NCI-H82 treated with DMSO at 0.1 percent for 48 hours (cell line): Measurements from ENCODE around the gene LGR6.
A peak's percentile ranks its signal among the peaks of the same experiment; 100 is the strongest.

Experiments used
- DNase-seq: peaks from one replicate; lab custom pipeline; 2025; ENCODE audit not compliant: unreplicated experiment; lab: John Stamatoyannopoulos, UW

LGR6 gene

DNA sequence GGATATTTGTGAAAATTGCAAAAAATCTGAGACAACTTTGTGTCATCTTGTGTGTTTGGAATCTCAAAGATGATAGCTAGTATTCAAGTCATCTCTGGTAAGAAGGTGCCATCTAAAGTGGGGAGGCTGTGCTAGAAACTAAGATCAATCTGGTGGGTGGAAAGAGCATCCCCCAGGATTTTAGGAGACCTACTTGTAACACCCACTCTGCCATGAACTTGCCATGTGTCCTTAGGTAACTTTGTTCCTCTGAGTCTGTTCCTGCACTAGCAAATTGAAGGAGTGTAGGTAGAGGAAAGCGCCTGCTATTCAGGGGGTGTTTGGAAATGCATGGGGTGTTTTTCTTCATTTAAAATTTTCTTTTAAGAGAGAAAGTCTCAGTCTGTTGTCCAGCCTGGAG is 24.4 kb downstream of the LGR6 start:
- no peak for DNase-seq

GRCh38 chr1:202220733-202221132 is 27.1 kb downstream of the LGR6 start:
- no peak for DNase-seq

DNA sequence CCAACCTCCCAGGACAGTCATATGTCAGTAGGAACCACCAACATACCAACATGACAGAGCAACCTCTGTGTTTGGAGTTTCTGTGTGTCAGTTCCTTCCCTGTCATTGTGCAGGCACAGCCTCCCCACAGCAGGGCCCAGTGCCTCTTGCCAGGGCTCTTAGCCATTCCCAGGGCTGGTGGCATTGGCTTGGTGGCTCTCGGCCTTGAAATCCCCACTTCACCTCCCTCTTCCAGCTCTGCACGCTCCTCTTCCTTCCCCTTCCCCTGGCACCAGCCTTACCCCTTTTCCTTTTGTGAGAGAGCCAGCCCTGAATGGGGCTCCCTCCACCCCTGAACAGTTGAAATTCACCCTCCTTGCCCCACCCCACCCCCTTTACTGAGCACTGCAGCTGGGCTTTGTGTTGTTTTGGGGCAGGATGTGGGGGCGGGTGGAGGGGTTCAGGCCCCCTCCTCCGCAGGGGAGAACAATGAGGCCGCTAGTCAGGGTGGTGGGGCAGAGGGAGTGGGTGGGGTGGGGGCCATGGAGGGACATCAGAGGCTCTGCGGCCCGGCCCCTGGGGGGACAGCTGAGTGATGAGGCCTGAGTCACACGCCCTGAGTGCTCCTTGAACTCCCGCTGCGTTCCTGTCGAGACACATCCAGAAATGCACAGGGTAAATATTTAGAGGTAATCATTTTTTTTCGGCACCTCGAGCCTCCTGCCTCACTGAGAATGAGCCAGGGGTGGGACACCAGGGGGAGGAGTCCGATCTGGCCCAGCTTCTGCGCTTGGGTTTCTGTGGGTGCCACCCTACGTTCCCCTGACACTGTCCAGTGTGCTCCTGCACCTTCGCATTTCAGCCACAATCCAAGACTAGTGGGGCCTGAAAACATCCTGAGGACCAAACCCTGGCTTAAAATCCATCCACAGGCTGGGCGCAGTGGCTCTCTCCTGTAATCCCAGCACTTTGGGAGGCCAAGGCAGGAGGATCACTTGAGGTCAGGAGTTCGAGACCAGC is 28.6 kb downstream of the LGR6 start:
- no peak for DNase-seq

DNA sequence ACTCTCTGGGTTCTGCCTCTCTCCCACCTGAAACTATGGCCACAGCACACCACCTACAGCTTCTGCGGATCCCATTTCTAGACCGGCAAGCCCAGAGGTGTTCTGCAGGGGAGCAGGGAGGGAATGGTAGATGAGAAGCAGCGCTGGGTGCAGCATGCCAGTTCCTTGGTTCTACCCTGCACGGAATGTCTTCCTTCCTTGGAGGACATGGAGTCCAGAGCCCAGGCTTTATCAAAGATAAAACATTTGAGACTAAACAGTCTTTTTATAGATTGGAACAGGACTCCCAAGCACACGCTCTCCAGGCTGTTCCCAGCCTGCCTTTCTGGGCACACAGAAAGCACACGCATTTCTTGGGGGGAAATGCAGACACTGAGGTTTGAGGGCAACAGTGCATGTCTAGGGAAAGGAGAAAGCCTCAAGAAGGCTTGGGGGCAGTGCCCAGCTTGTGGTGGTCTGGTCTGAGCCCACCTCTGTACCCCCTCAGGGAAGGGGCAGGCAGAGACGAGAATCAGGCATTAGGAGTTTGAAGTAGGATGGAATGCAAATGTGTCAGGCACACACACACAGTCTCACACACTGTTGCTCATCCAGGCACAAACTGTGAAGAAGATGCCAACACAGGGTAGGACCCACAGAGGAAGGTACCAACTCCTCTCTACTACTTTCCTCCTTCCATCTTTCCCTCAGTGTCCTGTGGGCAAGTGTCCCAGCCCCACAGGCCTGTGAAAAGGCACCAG is 29.7 kb downstream of the LGR6 start:
- DNase-seq, result no peak

DNA sequence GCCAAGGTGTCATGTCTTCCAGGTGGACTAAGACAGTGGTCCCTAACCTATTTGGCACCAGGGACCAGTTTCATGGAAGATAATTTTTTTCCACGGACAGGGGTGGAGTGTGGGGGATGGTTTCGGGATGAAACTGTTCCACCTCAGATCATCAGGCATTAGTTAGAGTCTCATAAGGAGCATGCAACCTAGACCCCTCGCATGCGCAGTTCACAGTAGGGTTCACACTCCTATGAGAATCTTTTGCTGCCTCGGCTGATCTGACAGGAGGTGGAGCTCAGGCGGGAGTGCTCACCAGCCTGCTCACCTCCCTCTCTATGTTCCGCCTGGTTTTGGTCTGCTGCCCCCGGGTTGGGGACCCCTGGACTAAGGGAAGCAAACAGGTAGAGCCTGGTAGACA is 30.9 kb downstream of the LGR6 start:
- no peak for DNase-seq

- no peak for DNase-seq
Measured at GRCh38 chr1:202225131-202225530, 31.5 kb downstream of the LGR6 start.

DNA sequence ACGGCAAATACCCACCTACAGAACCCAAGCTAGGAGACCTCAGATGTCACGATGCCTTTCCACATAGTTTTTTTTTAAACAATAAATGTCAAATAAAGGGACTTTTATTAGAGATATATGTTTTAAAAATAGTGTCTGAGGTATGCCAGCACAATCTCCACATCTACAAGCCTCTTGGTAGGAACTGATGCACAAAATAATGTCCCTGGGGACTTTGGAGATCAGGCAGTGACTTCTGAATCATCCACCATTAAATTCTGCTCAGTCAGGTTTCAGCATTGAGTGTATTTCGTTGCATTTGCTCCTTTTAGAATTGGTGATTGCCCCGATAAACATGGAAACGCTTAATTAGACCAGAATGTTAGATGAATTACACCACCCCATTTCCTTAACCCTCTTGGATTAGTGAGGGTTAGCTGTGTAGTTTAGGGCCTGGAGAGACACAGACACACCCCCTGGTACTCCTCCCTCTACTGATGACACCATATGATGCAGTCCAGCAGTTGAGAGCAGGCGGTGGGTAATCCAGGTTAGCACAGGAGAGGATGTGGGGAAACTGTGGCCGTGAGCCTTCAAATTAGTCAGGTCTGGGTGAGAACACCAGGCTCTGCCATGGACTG is 33.6 kb downstream of the LGR6 start:
- DNase-seq, result no peak

- no peak for DNase-seq
Measured at GRCh38 chr1:202227997-202228401, 34.4 kb downstream of the LGR6 start.

DNA sequence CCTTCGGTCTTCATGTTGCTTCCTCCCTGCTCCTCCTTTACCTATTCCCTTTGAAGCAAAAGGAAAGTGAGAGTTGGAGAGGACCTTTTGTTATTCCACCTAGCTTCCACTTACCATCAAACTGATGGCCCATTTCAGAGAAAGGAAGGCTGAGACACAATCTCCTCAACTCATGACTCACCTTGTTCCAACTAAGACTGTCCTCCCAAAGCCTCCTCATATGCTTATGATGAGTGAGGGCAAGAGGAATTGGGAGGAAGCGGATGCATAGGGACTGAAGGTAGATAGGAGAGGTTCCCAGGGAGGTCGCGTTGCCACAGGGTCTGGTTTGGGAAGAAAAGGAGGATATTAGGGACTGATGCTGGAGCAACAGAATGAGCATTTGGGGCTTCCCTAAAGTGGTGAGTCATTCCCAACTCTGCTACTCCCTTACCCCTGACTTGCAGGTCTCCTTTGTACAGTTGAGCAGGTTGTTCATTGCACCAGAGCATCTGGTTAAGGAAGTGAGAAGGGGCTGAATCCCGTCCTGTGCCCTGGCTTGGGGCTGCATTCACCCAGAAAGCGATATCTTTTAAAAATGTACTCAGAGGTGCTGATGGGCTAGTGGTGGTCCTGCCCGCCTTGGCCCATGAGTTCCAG is 35.0 kb downstream of the LGR6 start:
- DNase-seq, result no peak

- DNase-seq, result no peak
Measured at GRCh38 chr1:202229376-202229775, 35.8 kb downstream of the LGR6 start.

DNA sequence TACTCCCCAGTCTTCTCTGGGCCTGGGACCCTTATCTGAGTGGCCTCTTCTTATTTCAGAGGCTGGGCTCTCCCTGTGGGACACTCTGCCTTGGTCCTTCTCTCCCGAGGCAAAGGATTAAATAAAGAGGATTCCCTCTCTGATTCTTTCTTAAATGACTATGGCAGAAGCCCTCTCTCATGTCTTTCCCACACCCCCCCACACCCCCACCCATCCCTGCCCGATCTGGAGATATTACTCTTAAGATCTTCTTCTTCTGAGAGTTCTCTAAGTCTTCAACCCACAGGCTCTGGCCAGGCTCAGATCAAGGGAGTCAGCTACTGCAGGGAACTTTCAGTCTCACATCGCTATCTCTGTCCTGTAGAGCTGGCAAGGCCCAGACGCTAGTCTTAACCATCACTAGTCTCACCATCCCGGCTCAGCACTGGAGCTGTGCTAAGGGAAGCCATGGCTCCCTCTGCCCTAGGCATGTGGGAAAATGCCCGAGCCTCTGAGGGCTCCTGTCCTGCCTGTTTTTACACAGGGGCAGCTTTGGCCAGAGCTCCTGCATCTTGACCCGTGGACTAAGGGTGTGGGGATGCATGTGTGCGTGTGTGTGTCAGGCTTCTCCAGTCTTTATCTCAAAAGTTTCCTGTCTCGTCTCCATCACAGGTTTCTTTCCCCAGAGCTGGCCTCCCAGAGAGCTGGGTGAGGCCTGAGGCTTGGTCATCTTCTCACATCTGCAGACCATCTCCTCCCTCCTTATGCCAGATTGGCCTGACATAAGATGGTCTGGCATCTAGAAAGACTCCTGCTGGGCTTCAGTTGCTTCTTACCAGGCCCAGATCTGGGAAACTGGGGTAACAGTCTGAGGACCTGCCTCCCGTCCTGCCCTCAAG is 36.7 kb downstream of the LGR6 start:
- no peak for DNase-seq

DNA sequence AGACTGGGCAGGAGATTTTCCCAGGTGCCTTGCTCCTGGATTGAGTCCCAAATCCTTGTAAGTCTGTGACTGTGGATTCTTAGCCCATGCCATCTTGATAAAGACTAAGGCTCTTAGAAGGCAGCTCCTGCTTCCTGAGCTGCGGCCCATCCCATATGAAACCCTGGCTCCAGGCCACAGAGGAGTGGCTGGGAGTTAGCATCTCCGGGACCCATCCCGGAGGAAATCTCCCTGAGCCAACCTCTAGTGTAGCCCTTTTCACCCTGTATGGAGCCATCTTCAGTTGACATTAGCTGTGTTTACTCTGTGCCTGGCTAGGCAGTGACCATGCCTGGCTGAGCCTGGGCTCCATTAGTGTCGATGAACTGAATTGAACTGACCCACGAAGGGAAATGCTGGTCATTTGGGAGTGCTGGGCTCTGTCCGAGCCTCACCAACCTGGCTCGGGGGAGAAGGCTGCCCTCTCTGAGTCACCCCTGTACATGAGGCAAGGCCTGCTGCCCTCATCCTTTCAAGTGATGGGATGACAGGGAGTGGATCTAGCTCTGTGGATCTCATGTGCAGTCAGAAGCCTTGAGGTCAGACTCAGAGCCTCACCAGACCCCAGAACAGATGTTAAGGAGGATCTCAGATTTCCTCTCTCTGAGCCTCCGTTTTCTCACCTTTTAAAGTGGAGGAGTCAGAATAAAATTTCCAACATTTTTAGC is 37.5 kb downstream of the LGR6 start:
- DNase-seq, result no peak

- DNase-seq, result no peak
Measured at GRCh38 chr1:202233171-202233570, 39.6 kb downstream of the LGR6 start.

GRCh38 chr1:202233804-202234203 is 40.2 kb downstream of the LGR6 start:
- no peak for DNase-seq

- no peak for DNase-seq
Measured at GRCh38 chr1:202234331-202235002, 40.9 kb downstream of the LGR6 start.

DNA sequence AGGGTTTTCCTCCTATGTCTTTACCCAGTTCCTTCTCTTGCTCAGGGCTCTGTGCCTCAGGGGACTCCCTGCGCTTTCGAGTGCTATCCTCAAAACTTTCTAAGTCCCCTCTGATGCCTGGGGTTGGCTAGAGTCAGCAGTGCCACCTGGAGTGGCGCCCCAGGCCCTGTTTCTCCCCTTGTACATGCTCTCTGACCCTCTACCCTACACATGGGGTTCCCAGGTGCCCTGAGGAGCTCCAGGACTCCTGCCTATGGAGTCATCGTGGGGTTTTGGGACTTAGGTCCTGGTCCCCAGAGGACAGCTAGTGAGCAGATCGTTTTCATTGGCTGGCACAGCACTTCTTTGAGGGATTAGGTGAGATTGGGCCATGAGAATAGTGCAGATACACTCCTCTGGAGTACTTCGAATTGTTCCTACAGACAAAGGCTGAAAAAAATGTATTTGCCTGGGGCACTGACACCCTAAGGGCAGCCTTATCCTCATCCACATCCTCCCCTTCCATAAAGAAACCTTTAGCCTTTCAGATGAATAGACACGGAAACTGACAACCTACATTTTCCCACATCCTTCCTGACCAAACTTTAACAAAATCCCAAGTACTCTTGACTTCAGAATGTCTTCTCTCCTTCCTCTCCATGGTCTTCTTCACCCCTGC is 41.5 kb downstream of the LGR6 start:
- no peak for DNase-seq

- peak; percentile 65 for DNase-seq
Measured at GRCh38 chr1:202235856-202236837, 42.5 kb downstream of the LGR6 start.
